HAP-1 (cell line): ENCODE results near the gene HOXB3.

ENCODE experiments used
- DNase-seq, 2 experiments: peaks; one replicate each; pipeline ENCODE4 v3.0.0-alpha.2; 2016 to 2020; ENCODE audit warnings: low spot score in 2 of 2
- H3K27me3 ChIP-seq: fragments of 250-450 bp; sonication (Bioruptor Pico); 2 replicates; pipeline ENCODE4 v1.5.1; 2020; ENCODE audit warnings: low read depth, mild to moderate bottlenecking, moderate library complexity
- H3K36me3 ChIP-seq: fragments of 250-450 bp; sonication (Bioruptor Pico); replicated peaks from 2 replicates; pipeline ENCODE4 v1.5.1; 2020; ENCODE audit warnings: mild to moderate bottlenecking
- H3K4me1 ChIP-seq: fragments of 250-450 bp; sonication (Bioruptor Pico); 2 replicates; pipeline ENCODE4 v1.5.1; 2020; ENCODE audit warnings: mild to moderate bottlenecking
- H3K4me3 ChIP-seq: fragments of 250-450 bp; sonication (Bioruptor Pico); 2 replicates; pipeline ENCODE4 v1.5.1; 2020; ENCODE audit warnings: mild to moderate bottlenecking, moderate library complexity
- H3K9me3 ChIP-seq: fragments of 250-450 bp; sonication (Bioruptor Pico); 2 replicates; pipeline ENCODE4 v1.5.1; 2020; ENCODE audit warnings: mild to moderate bottlenecking, moderate library complexity
- in situ Hi-C: fragments of 300-500 bp; cut with MboI; formaldehyde crosslinking; loops from 3 replicates; pipeline ENCODE4 v1.14.3; 2020; ENCODE audit warnings: low sequenced_read_pairs, inconsistent platforms, mixed read lengths

HOXB3 gene

DNA sequence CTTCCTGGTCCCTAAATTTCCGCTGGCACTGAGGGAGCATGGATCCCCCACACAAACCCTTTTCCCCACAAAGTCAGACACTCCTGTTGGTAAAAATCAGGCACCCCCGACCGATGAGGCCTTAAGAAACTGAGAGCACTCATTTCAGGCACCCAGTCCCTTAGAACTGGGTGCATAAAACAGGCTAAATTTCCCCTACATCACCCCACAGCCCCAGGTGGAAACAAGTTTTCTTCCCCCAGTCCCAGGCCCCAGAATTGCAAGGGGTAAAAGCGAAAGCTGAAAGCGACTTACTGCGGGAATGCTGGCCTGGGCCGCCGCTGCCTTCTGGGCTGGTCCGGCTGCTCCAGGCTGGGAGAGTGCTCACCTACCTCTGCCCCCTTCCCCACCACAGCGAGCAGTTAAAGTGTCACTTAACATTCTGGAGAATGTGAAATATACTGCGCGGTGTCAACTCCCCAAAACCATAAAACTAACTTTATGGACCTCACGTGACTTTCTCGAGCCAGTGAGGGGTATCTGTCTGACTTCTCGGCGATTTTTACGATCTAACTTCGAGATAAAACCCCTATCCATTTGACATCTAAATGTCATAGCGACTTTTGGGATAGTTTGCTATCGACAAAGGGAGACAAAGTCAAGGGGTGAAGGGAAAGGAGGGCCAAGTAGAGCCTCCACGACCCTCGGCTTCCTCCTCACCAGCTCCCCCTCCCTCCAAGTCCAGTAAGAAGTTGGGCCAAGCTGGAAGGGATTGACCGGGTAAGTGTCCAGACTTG, at the start of gene HOXB3:
HOXB3 (minus strand) TSS at position 411 of the 776 bp plus-strand sequence. CDS start 37,767 bp downstream, outside the sequence.
- H3K9me3 ChIP-seq: no peaks in the 10 kb centered on the region
- no peaks in the 10 kb centered on the region for H3K36me3 ChIP-seq
- in situ Hi-C loops: loop anchor here (5.0 kb wide), 1 partner anchor 253 kb away; no protein-coding TSS in a partner anchor
- no peak for DNase-seq
- peaks cover 11% of the 10 kb centered on the region for H3K4me1 ChIP-seq
- no peak within 1 kb of the TSS for H3K4me3 ChIP-seq
- H3K27me3 ChIP-seq: peaks cover 21% of the 10 kb centered on the region

DNA sequence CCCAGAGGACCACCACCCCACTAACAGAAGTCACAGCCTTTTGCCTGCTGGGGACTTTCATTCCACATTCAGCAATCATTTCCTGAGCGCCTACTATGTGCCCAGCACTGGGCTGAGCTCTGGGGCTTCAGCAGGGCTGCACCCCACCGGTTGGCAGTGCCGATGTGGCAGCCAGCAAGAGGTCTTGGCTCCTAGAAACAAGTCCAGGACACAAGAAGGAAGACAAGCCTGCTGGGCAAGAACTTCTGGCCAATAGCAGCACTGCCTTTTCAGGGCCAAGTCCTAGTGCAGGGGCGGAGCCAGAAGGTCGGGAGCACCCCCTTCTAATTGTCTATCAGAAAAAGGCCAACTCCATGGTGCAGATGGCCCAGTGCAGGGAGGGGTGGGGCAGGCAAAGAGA, 49.1 kb upstream of the HOXB3 start:
- Histone ChIP-seq H3K9me3 (no peaks in the 10 kb centered on the region; the same call in 1 of the 2 replicates), H3K27me3 (peaks cover 47% of the 10 kb centered on the region), H3K4me1 (peaks cover 3% of the 10 kb centered on the region; the same call in 1 of the 2 replicates), H3K36me3 (no peaks in the 10 kb centered on the region), H3K4me3 (no peak overlapping the region)
- in situ Hi-C loops: no loop called here
- DNase-seq: no peak

DNA sequence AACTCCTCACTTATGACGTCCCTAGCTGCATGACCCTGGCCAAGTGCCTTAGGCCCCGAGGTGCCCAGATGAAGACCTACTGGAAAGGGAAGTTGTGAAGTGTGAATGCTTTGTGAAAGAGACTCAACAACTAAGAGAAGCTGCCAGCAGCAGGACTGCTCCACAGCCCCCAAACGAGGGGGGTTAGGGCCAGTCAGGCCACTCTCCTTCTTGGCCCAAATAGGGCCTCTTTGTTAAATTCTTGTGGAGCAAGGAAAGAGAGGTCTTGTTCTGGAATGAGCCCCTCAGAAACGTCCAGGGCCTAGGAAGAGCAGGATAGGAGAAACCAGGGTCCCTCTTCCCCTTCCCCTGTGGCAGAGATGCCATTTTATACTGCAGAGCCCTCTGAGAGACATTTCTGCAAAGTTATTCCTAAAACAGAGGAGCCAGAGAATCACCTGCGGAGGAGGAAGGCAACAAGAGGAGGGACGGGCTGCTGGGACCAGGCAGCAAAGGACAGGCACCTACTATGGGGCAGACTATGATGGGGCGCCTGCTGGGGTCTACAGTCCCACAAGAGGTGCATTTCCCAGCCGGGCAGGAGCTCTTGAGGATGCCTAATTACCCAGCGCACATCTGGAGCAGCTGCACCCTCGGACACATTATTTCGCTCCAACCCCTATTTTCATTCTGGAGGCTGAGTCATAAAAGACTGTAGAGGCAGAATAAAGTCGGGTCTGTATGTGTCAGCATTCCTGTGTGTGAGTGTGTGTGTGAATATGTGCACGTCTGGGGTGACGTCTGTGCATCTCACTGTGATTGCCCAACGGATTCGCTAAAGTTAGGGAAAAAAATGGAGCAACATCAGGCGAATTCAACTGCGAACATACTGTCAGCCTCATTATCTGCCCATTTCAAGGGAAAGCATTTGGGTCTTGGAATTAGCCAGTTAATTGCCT, 47.6 kb upstream of the HOXB3 start:
- DNase-seq: no peak
- no peaks in the 10 kb centered on the region for H3K36me3 ChIP-seq
- H3K4me1 ChIP-seq: peaks cover 3% of the 10 kb centered on the region
- H3K4me3 ChIP-seq: no peak overlapping the region
- H3K9me3 ChIP-seq: no peaks in the 10 kb centered on the region; the same call in 1 of the 2 replicates
- peaks cover 39% of the 10 kb centered on the region for H3K27me3 ChIP-seq
- in situ Hi-C loops: no loop called here

DNA sequence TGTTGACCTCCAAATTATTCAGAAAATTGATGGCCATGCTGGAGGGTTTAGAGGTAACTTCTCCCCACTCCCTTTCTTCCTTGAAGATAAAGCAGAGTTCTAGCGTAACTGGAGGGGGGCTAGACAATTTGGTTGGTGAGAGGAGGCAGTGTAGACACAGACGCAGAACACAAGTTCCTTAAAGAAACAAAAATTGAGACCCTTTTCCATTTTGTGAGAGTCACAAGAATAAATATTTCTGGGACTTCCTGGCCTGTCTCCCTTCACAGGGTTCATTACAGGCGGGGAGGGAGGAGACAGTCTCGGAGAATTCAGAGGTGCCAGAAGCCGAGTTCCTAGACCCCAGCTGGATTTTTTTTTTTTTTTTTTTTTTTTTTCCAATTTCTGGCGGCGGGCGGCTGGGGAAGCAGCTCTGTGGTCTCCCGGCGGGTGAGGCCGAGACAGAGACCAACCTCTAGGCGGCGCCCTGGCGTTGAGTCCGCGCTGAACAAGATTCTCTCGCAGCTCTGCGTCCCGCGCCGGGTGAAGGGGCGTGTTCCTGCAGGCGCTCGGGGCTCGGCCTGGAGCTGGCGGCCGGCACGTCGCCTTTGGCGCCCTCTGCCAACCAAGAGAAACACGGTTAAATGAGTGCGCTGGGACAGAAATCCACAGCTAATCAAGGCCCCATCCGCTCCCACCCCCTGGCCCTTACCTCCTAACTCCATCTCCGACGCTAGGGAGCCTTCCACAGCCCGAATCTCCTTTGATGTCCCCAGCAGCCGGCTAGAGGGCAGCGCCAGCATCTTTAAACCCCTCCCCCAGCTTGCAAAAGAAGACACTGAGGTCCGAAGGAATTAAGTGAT, 46.4 kb upstream of the HOXB3 start:
- in situ Hi-C loops: no loop called here
- H3K27me3 ChIP-seq: peaks cover 29% of the 10 kb centered on the region
- peaks cover 3% of the 10 kb centered on the region for H3K4me1 ChIP-seq
- peak; percentile 88 to 96 for DNase-seq
- no peaks in the 10 kb centered on the region; the same call in 1 of the 2 replicates for H3K9me3 ChIP-seq
- H3K4me3 ChIP-seq: no peak overlapping the region
- H3K36me3 ChIP-seq: no peaks in the 10 kb centered on the region

DNA sequence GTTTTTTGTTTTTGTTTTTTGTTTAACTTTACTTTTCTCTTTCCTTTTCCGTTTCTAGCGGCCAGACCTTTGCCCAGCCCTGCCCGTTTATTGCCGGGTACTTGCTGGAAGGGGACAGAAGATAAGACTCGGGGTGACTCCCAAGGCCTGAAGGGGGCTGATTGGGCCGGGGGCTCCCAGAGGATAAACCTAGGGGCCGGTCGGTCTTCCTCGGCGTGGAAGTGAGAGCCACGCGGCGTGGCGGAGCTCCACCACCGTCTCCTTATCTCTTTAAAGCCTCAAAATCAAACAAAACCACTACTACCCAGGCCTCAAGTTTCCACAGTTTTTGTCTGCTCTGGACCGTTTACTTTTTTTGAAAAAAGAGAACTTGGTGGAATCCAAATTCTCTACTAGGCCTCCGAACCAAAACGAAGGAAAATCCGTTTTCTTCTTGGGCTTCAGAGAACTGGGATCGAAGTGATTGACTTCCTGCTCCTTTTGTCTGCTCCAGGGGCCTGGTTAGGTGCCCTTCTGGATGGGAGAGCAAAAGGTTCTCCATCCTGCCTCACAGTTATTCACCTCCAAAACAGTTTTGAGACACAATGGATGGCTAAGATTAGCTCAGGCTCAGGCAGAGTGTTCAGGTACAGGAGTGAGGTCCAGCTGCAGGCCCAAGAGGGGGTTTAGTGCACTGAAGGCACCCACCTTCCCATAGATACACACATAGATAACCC, 44.6 kb upstream of the HOXB3 start:
- Histone ChIP-seq H3K27me3 (peaks cover 22% of the 10 kb centered on the region; the same call in 1 of the 2 replicates), H3K4me1 (peaks cover 3% of the 10 kb centered on the region)
- DNase-seq: no peak

DNA sequence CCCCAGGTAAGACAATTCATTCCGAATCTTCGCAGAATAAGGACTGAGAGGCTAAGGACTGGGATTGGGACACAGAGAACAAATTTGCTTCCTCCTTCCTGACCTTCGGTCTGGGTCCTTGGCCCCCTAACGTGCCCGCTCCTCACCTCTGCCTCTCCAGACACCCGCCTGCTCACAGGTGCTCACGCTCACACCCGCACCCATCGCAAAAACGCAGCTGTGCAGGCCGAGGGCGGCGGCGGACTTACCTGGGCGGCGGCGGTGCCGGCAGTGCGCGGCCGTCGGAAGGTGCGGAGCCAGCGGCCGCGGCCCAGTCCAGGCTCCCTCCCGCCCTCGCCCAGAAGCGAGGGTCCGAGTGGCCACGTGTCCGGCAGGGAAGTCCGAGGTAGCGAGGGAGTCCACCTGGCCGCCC, 43.2 kb upstream of the HOXB3 start:
- no peak for DNase-seq
- in situ Hi-C loops: no loop called here
- no peaks in the 10 kb centered on the region for H3K36me3 ChIP-seq
- H3K4me3 ChIP-seq: no peak overlapping the region
- H3K9me3 ChIP-seq: no peaks in the 10 kb centered on the region; the same call in 1 of the 2 replicates
- peaks cover 24% of the 10 kb centered on the region for H3K27me3 ChIP-seq
- H3K4me1 ChIP-seq: peaks cover 3% of the 10 kb centered on the region

More for the DNA sequence above, 44.6 kb upstream of the HOXB3 start:
- Histone ChIP-seq H3K9me3 (no peaks in the 10 kb centered on the region; the same call in 1 of the 2 replicates), H3K36me3 (no peaks in the 10 kb centered on the region), H3K4me3 (no peak overlapping the region)
- in situ Hi-C loops: no loop called here

DNA sequence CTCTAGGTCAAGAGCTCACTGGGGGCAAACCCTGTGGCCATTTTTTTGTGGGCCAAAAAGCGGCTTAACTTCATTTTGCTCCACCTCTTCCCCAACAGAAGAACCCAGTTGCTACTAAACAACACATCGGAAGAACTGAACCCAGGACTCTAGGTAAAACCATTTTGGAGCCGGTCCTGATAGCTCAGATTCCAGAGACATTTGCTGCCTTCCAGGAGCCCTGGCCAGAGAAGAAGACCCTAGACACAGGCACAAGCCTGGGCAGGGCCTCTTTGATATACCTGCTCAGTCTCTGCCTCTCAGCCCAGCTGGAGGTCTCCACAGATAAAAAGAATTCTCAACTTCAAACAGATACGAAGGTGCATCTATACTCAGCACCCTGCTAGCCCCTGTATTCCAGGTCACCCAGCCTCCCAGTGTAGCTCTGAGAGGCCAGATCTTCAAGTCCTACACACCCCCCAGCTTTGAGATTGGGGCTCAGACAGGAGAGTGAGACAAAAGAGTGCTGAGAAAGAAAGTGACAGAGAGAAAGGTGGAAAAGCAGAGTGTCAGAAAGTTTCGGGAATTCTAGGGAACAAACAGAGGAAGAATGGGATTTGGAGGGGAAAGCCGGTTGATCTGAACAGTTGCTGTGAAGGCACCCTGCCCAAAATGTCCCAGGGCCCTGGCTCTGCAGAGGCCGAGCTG, 42.7 kb upstream of the HOXB3 start:
- Histone ChIP-seq H3K27me3 (peaks cover 26% of the 10 kb centered on the region), H3K4me1 (peaks cover 3% of the 10 kb centered on the region), H3K4me3 (no peak overlapping the region), H3K9me3 (no peaks in the 10 kb centered on the region; the same call in 1 of the 2 replicates), H3K36me3 (no peaks in the 10 kb centered on the region)
- in situ Hi-C loops: no loop called here
- no peak for DNase-seq

DNA sequence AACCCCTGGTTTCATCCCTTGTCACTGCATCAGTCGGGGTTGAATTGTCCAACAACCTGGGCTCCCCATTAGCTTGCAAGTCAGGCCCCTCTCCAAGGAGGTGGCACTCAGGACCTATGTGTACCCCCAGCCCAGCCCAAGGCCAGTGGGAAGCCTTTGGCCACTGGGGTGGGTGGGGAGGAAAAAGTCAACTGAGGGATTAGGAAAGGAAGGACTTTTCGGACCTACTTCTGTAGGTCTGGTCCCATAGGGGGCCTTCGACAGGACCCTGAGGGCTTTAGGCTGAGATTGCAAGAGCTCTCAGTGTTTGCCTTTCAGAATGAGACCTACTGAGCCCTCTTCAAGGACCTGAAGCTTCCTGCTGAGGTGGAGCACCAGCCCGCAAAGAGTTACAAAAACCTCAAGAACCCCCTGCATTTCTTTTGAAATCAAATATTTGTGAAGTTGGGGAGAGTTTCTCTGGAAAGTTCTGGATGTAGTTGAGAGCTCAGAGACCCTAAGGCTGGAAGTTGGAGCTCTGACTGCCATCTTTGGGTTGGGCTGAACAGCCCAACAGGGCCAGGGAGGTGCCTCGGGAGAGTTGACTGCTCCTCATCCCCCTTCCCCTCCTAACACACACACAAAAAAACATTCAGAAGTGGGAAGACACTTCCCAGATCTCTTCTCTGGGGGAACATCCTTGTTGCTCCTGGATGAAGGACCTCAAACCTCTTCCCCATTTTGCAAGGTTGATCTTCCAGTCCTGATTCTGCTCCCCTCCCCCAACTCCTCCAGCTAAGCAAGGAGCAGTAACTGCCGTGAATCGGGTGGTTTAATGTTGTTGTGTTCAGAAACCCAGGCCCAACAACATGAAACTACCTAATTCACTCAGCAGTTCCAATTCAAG, 41.9 kb upstream of the HOXB3 start:
- H3K4me1 ChIP-seq: peaks cover 3% of the 10 kb centered on the region
- no peaks in the 10 kb centered on the region for H3K36me3 ChIP-seq
- in situ Hi-C loops: no loop called here
- H3K4me3 ChIP-seq: no peak overlapping the region
- peaks cover 34% of the 10 kb centered on the region for H3K27me3 ChIP-seq
- no peaks in the 10 kb centered on the region; the same call in 1 of the 2 replicates for H3K9me3 ChIP-seq
- DNase-seq: no peak

DNA sequence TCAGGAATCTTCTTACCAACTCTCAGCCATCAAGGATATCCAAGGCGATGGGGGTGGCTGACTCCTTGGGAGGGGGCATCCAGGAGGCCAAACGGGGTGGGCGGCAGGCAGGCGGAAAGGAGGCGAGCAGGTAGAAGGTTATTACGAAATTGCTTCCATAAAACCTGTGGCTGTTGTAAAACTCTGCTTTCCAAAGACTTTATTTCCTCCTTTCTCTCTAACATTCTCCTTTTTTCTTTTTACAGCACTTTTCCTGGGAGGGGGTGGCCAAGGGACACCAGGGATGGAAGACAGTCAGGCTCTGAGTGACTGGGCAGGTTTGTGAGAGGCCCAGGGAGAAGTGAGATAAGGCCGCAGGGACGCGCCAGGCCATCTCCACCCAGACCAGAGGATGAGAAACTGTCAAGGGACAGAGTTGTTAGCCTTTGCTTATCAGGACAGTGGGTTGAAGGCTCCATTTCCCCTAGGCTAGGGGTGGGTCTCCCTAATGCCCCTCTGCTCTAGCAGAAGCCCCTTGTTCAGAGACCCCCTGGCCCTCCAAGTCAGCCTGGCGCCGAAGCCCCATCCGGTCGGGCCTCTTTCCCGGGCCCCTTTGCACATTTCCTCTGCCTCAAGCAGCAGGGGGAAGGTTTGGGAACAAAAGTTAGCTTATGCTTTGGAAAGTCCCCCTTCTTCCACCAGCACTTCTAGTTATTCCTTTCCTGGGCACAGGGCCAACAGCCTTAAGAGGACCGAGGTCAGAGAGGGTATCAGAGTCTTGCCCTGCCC, 41.1 kb upstream of the HOXB3 start:
- in situ Hi-C loops: no loop called here
- Histone ChIP-seq H3K27me3 (peaks cover 39% of the 10 kb centered on the region), H3K36me3 (no peaks in the 10 kb centered on the region), H3K4me1 (no peaks in the 10 kb centered on the region; the same call in 1 of the 2 replicates), H3K4me3 (no peak overlapping the region), H3K9me3 (no peaks in the 10 kb centered on the region; the same call in 1 of the 2 replicates)
- peak in 1 of 2 experiments; percentile 4 for DNase-seq

DNA sequence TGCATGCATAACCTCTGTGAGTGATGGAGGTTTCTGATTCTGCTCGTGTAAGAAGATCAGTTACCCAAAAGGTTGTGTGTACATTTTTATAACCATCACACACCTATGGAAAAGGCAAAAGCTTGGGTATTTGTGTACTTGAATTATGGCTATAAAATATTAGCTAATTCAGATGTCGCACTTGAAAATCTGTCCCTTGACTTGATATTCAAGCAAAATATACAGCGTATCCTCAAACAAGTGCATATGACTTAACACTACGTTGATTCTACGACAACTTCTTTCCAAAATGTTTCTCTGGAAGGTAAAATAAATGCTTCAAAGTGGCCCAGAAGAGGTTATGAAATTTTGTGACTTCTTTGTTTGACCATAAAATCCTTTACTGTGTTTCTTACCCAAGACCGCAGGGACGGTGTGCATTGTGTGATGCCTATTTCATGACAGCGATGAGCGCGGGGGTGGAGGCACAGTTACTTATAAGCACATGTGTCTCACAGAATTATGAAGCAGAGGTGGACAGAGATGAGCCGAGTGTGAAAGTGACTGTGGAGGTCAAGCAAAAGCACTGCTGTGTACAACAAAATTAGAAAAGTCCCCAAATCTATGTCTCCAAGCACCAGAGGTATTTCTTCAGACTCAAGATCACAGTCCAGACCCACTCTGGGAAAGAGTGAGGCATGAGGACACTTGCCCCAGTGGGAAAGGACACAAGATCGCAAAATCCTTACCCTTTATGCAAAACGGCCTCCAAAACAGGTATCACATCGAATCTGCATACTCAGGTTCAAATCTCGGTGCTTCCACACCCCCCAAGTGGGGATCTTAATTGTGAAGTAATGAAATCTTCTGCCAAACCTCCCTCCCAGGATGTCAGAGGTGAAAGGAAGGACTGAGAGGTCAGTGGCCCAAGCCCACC, 40.2 kb upstream of the HOXB3 start:
- Histone ChIP-seq H3K4me3 (no peak overlapping the region), H3K36me3 (no peaks in the 10 kb centered on the region), H3K9me3 (no peaks in the 10 kb centered on the region; the same call in 1 of the 2 replicates), H3K4me1 (no peaks in the 10 kb centered on the region; the same call in 1 of the 2 replicates), H3K27me3 (peaks cover 46% of the 10 kb centered on the region)
- no peak for DNase-seq
- in situ Hi-C loops: no loop called here
